ENCODE data around the gene TAS1R3.
"Not testable (repeated sequence)": the region's sequence is repeated elsewhere in the genome, so short reads cannot be mapped to it uniquely, and the experiment has no call there.

The TAS1R3 gene

GRCh38 chr1:1310109-1310385, 21.0 kb upstream of the TAS1R3 start:
- Histone ChIP-seq H3K36me3 (ENCODE audit: control insufficient read depth in 2 of 2, insufficient read depth in 2 of 2, low read length in 2 of 2) (peaks cover 35 to 41% of the 10 kb centered on the region in 2 donors), H3K4me3 (ENCODE audit: low read length in 2 of 2) (no peak overlapping the region)

GRCh38 chr1:1310476-1311053, 20.5 kb upstream of the TAS1R3 start:
- H3K9ac ChIP-seq (ENCODE audit: low read depth in 1 of 2, low read length in 2 of 2), result no peak overlapping the region
- peaks cover 36 to 42% of the 10 kb centered on the region in 2 donors for H3K36me3 ChIP-seq (ENCODE audit: control insufficient read depth in 2 of 2, insufficient read depth in 2 of 2, low read length in 2 of 2)
- H3K27ac ChIP-seq (ENCODE audit: low read depth in 2 of 2, low read length in 2 of 2), result no peak overlapping the region

More at GRCh38 chr1:1310109-1310385, 21.0 kb upstream of the TAS1R3 start:
- Histone ChIP-seq H3K9ac (ENCODE audit: low read depth in 1 of 2, low read length in 2 of 2) (no peak overlapping the region), H3K9me3 (ENCODE audit: control insufficient read depth in 2 of 2, low read length in 2 of 2) (no peaks in the 10 kb centered on the region), H3K4me1 (ENCODE audit: control insufficient read depth in 2 of 2, insufficient read depth in 2 of 2, low read length in 2 of 2) (peaks cover 28 to 32% of the 10 kb centered on the region in 2 donors), H3K27ac (ENCODE audit: low read depth in 2 of 2, low read length in 2 of 2) (peak overlapping the region in 1 of 2 donors; percentile 16), H3K27me3 (ENCODE audit: control insufficient read depth in 2 of 2, insufficient read depth in 2 of 2, low read length in 2 of 2) (no peaks in the 10 kb centered on the region)

GRCh38 chr1:1311107-1312104, 19.7 kb upstream of the TAS1R3 start:
- H3K4me1 ChIP-seq (ENCODE audit: control insufficient read depth in 2 of 2, insufficient read depth in 2 of 2, low read length in 2 of 2), result peaks cover 15 to 19% of the 10 kb centered on the region in 2 donors
- H3K9ac ChIP-seq (ENCODE audit: low read depth in 1 of 2, low read length in 2 of 2), result no peak overlapping the region
- H3K27me3 ChIP-seq (ENCODE audit: control insufficient read depth in 2 of 2, insufficient read depth in 2 of 2, low read length in 2 of 2), result no peaks in the 10 kb centered on the region
- H3K4me3 ChIP-seq (ENCODE audit: low read length in 2 of 2), result no peak overlapping the region
- H3K27ac ChIP-seq (ENCODE audit: low read depth in 2 of 2, low read length in 2 of 2), result no peak overlapping the region
- peaks cover 36 to 42% of the 10 kb centered on the region in 2 donors for H3K36me3 ChIP-seq (ENCODE audit: control insufficient read depth in 2 of 2, insufficient read depth in 2 of 2, low read length in 2 of 2)
- H3K9me3 ChIP-seq (ENCODE audit: control insufficient read depth in 2 of 2, low read length in 2 of 2), result no peaks in the 10 kb centered on the region

More at GRCh38 chr1:1310476-1311053, 20.5 kb upstream of the TAS1R3 start:
- Histone ChIP-seq H3K4me1 (ENCODE audit: control insufficient read depth in 2 of 2, insufficient read depth in 2 of 2, low read length in 2 of 2) (peaks cover 23 to 27% of the 10 kb centered on the region in 2 donors), H3K9me3 (ENCODE audit: control insufficient read depth in 2 of 2, low read length in 2 of 2) (no peaks in the 10 kb centered on the region), H3K4me3 (ENCODE audit: low read length in 2 of 2) (no peak overlapping the region), H3K27me3 (ENCODE audit: control insufficient read depth in 2 of 2, insufficient read depth in 2 of 2, low read length in 2 of 2) (no peaks in the 10 kb centered on the region)

GRCh38 chr1:1312450-1313314, 18.4 kb upstream of the TAS1R3 start:
- Histone ChIP-seq H3K27me3 (ENCODE audit: control insufficient read depth in 2 of 2, insufficient read depth in 2 of 2, low read length in 2 of 2) (no peaks in the 10 kb centered on the region), H3K4me3 (ENCODE audit: low read length in 2 of 2) (no peak overlapping the region), H3K9me3 (ENCODE audit: control insufficient read depth in 2 of 2, low read length in 2 of 2) (no peaks in the 10 kb centered on the region), H3K27ac (ENCODE audit: low read depth in 2 of 2, low read length in 2 of 2) (no peak overlapping the region), H3K4me1 (ENCODE audit: control insufficient read depth in 2 of 2, insufficient read depth in 2 of 2, low read length in 2 of 2) (peaks cover 6 to 10% of the 10 kb centered on the region in 2 donors), H3K9ac (ENCODE audit: low read depth in 1 of 2, low read length in 2 of 2) (no peak overlapping the region), H3K36me3 (ENCODE audit: control insufficient read depth in 2 of 2, insufficient read depth in 2 of 2, low read length in 2 of 2) (peaks cover 36 to 47% of the 10 kb centered on the region in 2 donors)

GRCh38 chr1:1313500-1314236, 17.4 kb upstream of the TAS1R3 start:
- H3K27me3 ChIP-seq (ENCODE audit: control insufficient read depth in 2 of 2, insufficient read depth in 2 of 2, low read length in 2 of 2), result no peaks in the 10 kb centered on the region
- peaks cover 6 to 15% of the 10 kb centered on the region in 2 donors for H3K4me1 ChIP-seq (ENCODE audit: control insufficient read depth in 2 of 2, insufficient read depth in 2 of 2, low read length in 2 of 2)
- no peak overlapping the region for H3K27ac ChIP-seq (ENCODE audit: low read depth in 2 of 2, low read length in 2 of 2)
- H3K36me3 ChIP-seq (ENCODE audit: control insufficient read depth in 2 of 2, insufficient read depth in 2 of 2, low read length in 2 of 2), result peaks cover 36 to 47% of the 10 kb centered on the region in 2 donors
- H3K9ac ChIP-seq (ENCODE audit: low read depth in 1 of 2, low read length in 2 of 2), result no peak overlapping the region
- no peaks in the 10 kb centered on the region for H3K9me3 ChIP-seq (ENCODE audit: control insufficient read depth in 2 of 2, low read length in 2 of 2)
- no peak overlapping the region for H3K4me3 ChIP-seq (ENCODE audit: low read length in 2 of 2)

- Histone ChIP-seq H3K9ac (ENCODE audit: low read depth in 1 of 2, low read length in 2 of 2) (no peak overlapping the region), H3K27me3 (ENCODE audit: control insufficient read depth in 2 of 2, insufficient read depth in 2 of 2, low read length in 2 of 2) (no peaks in the 10 kb centered on the region), H3K4me3 (ENCODE audit: low read length in 2 of 2) (no peak overlapping the region), H3K36me3 (ENCODE audit: control insufficient read depth in 2 of 2, insufficient read depth in 2 of 2, low read length in 2 of 2) (peaks cover 36 to 51% of the 10 kb centered on the region in 2 donors), H3K4me1 (ENCODE audit: control insufficient read depth in 2 of 2, insufficient read depth in 2 of 2, low read length in 2 of 2) (peaks cover 6 to 11% of the 10 kb centered on the region in 2 donors), H3K27ac (ENCODE audit: low read depth in 2 of 2, low read length in 2 of 2) (no peak overlapping the region), H3K9me3 (ENCODE audit: control insufficient read depth in 2 of 2, low read length in 2 of 2) (no peaks in the 10 kb centered on the region)
These were observed 16.9 kb upstream of the TAS1R3 start for GRCh38 chr1:1314237-1314586.

- H3K4me3 ChIP-seq (ENCODE audit: low read length in 2 of 2), result no peak overlapping the region
- no peak overlapping the region for H3K27ac ChIP-seq (ENCODE audit: low read depth in 2 of 2, low read length in 2 of 2)
- peaks cover 38 to 56% of the 10 kb centered on the region in 2 donors for H3K36me3 ChIP-seq (ENCODE audit: control insufficient read depth in 2 of 2, insufficient read depth in 2 of 2, low read length in 2 of 2)
- peaks cover 0 to 5% of the 10 kb centered on the region in 2 donors for H3K4me1 ChIP-seq (ENCODE audit: control insufficient read depth in 2 of 2, insufficient read depth in 2 of 2, low read length in 2 of 2)
- no peaks in the 10 kb centered on the region for H3K9me3 ChIP-seq (ENCODE audit: control insufficient read depth in 2 of 2, low read length in 2 of 2)
- H3K27me3 ChIP-seq (ENCODE audit: control insufficient read depth in 2 of 2, insufficient read depth in 2 of 2, low read length in 2 of 2), result no peaks in the 10 kb centered on the region
- no peak overlapping the region for H3K9ac ChIP-seq (ENCODE audit: low read depth in 1 of 2, low read length in 2 of 2)
These were observed 16.3 kb upstream of the TAS1R3 start for GRCh38 chr1:1314678-1315335.

- Histone ChIP-seq H3K36me3 (ENCODE audit: control insufficient read depth in 2 of 2, insufficient read depth in 2 of 2, low read length in 2 of 2) (peaks cover 36 to 57% of the 10 kb centered on the region in 2 donors), H3K9me3 (ENCODE audit: control insufficient read depth in 2 of 2, low read length in 2 of 2) (no peaks in the 10 kb centered on the region), H3K4me1 (ENCODE audit: control insufficient read depth in 2 of 2, insufficient read depth in 2 of 2, low read length in 2 of 2) (peaks cover 0 to 5% of the 10 kb centered on the region in 2 donors), H3K27ac (ENCODE audit: low read depth in 2 of 2, low read length in 2 of 2) (no peak overlapping the region), H3K27me3 (ENCODE audit: control insufficient read depth in 2 of 2, insufficient read depth in 2 of 2, low read length in 2 of 2) (no peaks in the 10 kb centered on the region), H3K4me3 (ENCODE audit: low read length in 2 of 2) (no peak overlapping the region), H3K9ac (ENCODE audit: low read depth in 1 of 2, low read length in 2 of 2) (no peak overlapping the region)
These were observed 15.6 kb upstream of the TAS1R3 start for GRCh38 chr1:1315435-1315954.

GRCh38 chr1:1316199-1316598, 14.9 kb upstream of the TAS1R3 start:
- not testable (repeated sequence) for H3K27me3 ChIP-seq (ENCODE audit: control insufficient read depth in 2 of 2, insufficient read depth in 2 of 2, low read length in 2 of 2); H3K4me1 ChIP-seq (ENCODE audit: control insufficient read depth in 2 of 2, insufficient read depth in 2 of 2, low read length in 2 of 2); H3K9ac ChIP-seq (ENCODE audit: low read depth in 1 of 2, low read length in 2 of 2); H3K4me3 ChIP-seq (ENCODE audit: low read length in 2 of 2); H3K9me3 ChIP-seq (ENCODE audit: control insufficient read depth in 2 of 2, low read length in 2 of 2); H3K27ac ChIP-seq (ENCODE audit: low read depth in 2 of 2, low read length in 2 of 2)
- peaks cover 34 to 53% of the 10 kb centered on the region in 2 donors for H3K36me3 ChIP-seq (ENCODE audit: control insufficient read depth in 2 of 2, insufficient read depth in 2 of 2, low read length in 2 of 2)

All from mucosa of rectum (tissue), 2 donors.